Measurements from ENCODE around the gene LY6G6C.

LY6G6C gene, protein sequence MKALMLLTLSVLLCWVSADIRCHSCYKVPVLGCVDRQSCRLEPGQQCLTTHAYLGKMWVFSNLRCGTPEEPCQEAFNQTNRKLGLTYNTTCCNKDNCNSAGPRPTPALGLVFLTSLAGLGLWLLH
- total RNA-seq, result 0 to 0.19 (median 0) reads per million in 9 experiments

DNA sequence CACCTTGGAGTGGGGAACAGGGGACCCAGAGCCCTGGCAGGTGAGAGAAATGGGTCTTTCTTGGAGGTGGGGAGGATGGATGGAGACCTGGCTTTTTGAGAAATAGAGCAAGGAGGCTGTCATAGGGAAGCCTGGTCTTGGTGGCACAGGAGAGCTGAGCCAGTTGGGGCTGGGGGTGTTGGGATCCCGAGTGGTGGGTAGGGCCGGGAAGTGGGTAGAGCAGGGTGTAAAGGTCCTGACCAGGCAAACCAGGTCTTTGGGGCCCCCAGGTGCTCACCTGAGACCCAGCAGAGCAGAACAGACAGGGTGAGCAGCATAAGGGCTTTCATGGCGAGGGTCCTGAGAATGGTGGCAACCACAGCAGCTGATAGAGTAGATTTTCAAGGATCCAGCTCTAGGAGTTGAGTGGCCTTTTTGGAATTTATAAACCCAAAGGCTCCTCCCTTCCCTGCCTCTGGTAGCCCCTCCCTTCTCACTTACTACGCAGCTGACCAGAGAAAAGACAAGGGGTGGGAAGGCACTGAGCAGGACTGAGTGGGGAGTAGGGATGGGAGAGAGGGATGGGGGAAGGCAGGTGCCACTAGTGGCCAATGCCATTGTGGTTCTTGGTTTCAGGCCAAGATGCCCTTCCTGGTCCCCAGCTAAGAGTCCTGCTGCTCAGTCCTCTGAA lies at the start of gene LY6G6C:
TSS of gene LY6G6C (minus strand) at position 396 of the 670 bp plus-strand sequence. CDS start at position 329, 67 bp downstream.
- Mint-ChIP-seq H3K36me3 (ENCODE audit: insufficient read depth) (peaks cover 3% of the 10 kb centered on the region), H3K27ac (no peak within 1 kb of the TSS), H3K4me1 (ENCODE audit: low read depth in 2 of 2) (peaks cover 0 to 8% of the 10 kb centered on the region in 2 donors), H3K9me3 (no peaks in the 10 kb centered on the region), H3K27me3 (no peaks in the 10 kb centered on the region), H3K4me3 (no peak within 1 kb of the TSS)
- DNase-seq, result no peak
- no peak for ATAC-seq (replicated peaks)

DNA sequence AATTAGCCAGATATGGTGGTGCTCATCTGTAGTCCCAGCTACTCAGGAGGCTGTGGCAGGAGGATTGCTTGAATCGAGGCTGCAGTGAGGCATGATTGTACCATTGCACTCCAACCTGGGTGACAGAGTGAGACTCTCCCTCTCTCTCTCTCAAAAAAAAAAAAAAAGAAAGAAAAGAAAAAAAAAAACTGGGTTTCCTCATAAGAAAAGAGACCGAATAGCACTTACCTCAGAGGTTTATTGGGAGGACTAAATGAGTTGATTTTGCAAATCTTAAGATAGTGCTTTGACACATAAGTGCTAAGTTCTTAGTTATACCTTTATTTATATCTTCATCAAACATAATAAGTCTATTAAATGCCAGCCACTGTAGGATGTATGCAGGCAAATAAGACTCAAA lies 49.3 kb upstream of the LY6G6C start:
- ATAC-seq (replicated peaks), result no peak
- Mint-ChIP-seq H3K9me3 (no peaks in the 10 kb centered on the region), H3K36me3 (ENCODE audit: insufficient read depth) (peaks cover 8% of the 10 kb centered on the region), H3K4me1 (ENCODE audit: low read depth in 2 of 2) (peaks cover 24 to 26% of the 10 kb centered on the region in 2 donors), H3K27ac (no peak overlapping the region), H3K27me3 (no peaks in the 10 kb centered on the region), H3K4me3 (peak overlapping the region in 1 of 2 donors; percentile 31)
- DNase-seq, result no peak

DNA sequence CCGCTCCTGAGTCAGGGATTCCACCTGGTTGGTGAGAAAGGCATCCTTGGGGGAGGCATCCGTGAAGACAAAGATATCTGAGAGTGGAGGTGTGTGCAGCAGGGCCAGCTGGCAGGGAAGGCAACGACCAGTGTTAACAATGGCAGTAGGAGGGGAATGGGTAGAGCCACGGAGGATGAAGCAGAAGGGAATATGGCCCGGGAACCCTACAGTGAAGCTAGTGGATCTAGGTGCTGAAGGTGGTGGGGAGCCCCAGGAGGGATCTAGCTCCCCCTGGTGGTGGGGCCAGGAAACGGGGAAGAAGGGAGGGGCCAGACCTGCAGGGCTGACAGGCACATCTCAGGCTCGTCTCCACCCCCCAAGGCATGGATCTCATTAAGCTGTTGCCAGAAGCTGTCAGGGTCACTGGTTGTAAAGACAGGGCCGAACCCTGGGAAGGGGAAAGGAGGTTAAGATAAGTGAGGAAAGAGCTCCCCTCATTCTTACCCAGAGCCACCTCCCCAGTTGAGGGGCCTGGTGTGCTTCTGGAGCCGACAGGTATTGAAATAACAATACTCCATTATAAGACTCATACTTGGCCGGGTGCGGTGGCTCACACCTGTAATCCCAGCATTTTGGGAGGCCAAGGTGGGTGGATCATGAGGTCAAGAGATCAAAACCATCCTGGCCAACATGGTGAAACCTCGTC lies 48.3 kb upstream of the LY6G6C start:
- Mint-ChIP-seq H3K27ac (peak overlapping the region; percentile 73 to 89), H3K9me3 (no peaks in the 10 kb centered on the region), H3K4me3 (no peak overlapping the region), H3K36me3 (ENCODE audit: insufficient read depth) (peaks cover 8% of the 10 kb centered on the region), H3K4me1 (ENCODE audit: low read depth in 2 of 2) (peaks cover 18 to 21% of the 10 kb centered on the region in 2 donors), H3K27me3 (no peaks in the 10 kb centered on the region)
- peak; percentile 80 to 84 (median 82) for DNase-seq
- peak; percentile 82 for ATAC-seq (replicated peaks)

DNA sequence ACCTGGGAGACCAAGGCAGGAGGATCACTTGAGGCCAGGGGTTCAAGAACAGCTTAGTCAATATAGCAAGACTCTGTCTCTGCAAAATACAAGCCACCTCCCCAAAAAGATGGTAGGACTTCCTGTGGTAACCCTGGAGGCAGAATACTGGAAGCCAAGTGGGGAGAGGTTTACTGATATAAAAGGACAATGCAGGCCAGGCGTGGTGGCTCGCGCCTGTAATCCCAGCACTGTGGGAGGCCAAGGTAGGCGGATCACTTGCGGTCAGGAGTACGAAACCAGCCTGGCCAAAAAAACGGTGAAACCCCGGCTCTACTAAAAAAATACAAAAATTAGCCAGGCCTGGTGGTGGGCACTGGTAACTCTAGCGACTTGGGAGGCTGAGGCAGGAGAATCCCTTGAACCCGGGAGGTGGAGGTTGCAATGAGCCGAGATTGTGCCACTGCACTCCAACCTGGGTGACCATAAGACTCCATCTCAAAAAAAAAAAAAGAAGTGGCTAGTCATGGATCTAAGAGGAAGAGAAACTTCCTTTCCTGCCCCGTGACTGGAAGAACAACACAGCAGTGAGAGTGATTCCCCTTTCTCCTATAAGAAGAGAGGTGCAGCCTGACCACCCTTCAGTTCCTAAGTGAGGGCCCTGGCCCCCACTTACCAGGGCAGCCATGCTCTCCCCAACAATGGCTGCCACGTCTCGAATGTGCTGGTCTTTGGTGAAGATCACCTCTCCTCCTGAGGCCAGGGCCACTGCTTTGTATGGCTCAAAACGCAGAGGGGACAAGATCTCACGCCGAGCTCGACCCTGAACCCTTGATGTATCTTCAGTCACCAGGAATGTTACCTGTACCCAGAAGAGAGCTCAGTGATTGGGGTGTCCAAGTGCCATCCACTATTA lies 47.1 kb upstream of the LY6G6C start:
- Mint-ChIP-seq H3K27ac (no peak overlapping the region), H3K4me3 (no peak overlapping the region), H3K9me3 (no peaks in the 10 kb centered on the region), H3K27me3 (no peaks in the 10 kb centered on the region), H3K4me1 (ENCODE audit: low read depth in 2 of 2) (peaks cover 21 to 23% of the 10 kb centered on the region in 2 donors), H3K36me3 (ENCODE audit: insufficient read depth) (peaks cover 8% of the 10 kb centered on the region)
- no peak for DNase-seq
- ATAC-seq (replicated peaks), result no peak

DNA sequence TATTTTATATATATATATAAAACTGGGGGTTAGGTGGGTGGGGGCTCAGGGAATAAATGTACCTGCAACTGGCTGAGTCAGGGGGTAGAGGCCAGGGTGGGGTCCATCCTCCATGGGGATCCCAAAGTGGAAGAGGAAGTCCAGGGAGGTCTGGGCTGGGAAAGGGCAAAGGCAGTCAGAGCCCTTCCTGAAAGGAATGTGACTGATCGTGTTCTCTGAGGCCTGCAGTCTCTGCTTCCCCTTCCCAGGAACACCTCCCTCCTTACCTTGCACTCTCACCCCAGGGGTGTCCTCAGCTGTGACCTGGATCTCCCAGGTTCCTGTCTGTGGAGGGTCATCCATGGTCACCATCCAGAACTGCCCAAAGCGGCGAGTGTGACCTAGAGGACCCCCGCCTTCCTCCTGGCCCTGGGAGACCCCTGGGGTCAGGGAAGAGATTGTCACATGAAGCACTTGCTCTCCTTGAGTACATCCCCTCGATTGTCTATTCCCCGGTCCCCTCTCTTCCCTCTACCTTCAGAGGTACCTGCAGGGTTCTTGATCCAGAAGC lies 45.6 kb upstream of the LY6G6C start:
- H3K9me3 Mint-ChIP-seq, result no peaks in the 10 kb centered on the region
- ATAC-seq (replicated peaks) (no peak), DNase-seq (no peak)
- no peak overlapping the region for H3K4me3 Mint-ChIP-seq
- no peak overlapping the region for H3K27ac Mint-ChIP-seq
- no peaks in the 10 kb centered on the region for H3K27me3 Mint-ChIP-seq
- peaks cover 12 to 20% of the 10 kb centered on the region in 2 donors for H3K4me1 Mint-ChIP-seq (ENCODE audit: low read depth in 2 of 2)
- peaks cover 5% of the 10 kb centered on the region for H3K36me3 Mint-ChIP-seq (ENCODE audit: insufficient read depth)

DNA sequence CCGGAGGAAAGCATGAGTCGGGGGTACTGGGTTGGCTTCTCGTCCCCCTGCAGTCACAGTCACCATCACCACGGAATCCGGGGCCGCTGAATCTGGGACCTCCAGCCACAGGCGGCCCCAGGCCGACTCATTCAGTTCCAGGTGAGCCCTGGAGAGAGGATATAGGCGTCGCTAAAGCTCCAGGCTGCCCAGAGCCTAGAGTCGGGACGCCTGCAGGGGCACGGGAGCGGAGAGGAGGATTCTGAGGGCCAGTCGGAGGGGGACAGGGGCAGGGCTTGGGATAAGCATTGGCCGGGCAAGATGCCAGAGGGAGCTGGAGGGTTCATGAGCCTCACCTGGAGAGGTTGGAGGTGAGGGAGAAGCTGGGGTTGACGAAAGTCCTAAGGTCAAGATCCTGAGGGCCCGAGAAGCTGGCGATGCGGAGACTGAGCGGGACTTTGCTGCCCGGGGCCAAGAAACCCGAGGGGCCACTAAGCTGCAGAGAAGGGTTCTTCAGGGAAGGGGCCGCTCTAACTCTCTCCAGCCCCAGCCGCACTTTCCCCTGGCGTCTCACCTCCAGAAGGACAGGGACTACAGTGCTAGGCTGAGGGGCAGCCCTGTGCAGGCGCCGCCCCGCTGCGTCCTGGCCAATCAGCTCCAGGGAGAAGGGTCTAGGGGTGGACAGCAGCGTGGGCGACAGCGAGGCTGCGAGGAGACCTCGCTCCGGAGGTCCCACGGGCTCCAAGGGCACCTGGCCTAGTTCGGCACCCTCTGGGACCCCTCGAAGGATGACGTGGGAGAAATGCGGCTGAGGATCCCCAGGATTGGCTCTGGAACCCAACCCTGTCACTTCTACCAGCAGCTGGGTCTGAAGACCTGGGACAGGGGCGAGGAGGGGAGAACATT lies 44.6 kb upstream of the LY6G6C start:
- Mint-ChIP-seq H3K27me3 (no peaks in the 10 kb centered on the region), H3K9me3 (no peaks in the 10 kb centered on the region), H3K4me1 (ENCODE audit: low read depth in 2 of 2) (peaks cover 7 to 15% of the 10 kb centered on the region in 2 donors), H3K36me3 (ENCODE audit: insufficient read depth) (peaks cover 6% of the 10 kb centered on the region), H3K4me3 (no peak overlapping the region), H3K27ac (no peak overlapping the region)
- no peak for ATAC-seq (replicated peaks)
- no peak for DNase-seq

DNA sequence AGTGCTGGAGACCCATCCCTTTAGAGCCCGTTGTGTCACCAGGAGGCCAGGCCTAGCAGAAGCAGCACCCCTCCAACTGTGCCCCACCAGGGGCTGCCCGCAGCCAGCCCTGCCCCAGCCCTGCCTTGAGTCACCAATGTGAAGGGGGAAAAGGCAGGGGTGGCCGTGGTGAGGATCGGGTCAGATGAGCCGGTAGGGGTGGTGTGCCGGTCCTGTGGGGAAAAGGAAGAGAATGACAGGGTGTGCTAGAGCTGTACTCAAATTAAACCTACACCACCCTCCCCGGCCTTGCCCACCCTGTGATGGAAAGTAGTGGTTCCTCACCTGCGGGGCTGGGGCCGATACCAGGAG lies 44.0 kb upstream of the LY6G6C start:
- Mint-ChIP-seq H3K4me1 (ENCODE audit: low read depth in 2 of 2) (peaks cover 6 to 13% of the 10 kb centered on the region in 2 donors), H3K4me3 (no peak overlapping the region), H3K36me3 (ENCODE audit: insufficient read depth) (peaks cover 6% of the 10 kb centered on the region), H3K27me3 (no peaks in the 10 kb centered on the region), H3K27ac (peak overlapping the region in 1 of 2 donors; percentile 35), H3K9me3 (no peaks in the 10 kb centered on the region)
- no peak for DNase-seq
- ATAC-seq (replicated peaks), result no peak

DNA sequence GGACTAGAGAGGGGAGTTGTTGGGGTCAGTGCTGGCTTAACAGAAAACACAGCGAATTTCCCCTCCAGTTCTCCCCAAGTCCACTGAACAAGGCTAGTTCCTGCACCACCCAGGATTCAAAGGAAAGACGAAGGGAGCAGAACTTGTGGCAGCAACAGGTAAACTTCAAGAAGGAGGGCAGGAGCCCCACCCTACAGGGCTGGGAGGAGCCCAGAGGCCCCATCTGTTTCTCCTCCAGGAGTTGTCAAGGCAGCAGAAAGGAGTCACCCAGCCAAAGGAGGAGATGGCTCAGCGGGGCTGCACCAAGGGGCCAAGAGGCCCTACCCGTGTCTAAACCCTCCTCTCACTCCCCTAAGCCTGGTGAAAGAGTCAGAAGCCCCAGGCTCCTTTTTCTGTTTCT lies 42.7 kb upstream of the LY6G6C start:
- H3K4me3 Mint-ChIP-seq, result no peak overlapping the region
- DNase-seq (no peak), ATAC-seq (replicated peaks) (no peak)
- H3K27me3 Mint-ChIP-seq, result no peaks in the 10 kb centered on the region
- H3K27ac Mint-ChIP-seq, result peak overlapping the region in 1 of 2 donors; percentile 31
- H3K4me1 Mint-ChIP-seq (ENCODE audit: low read depth in 2 of 2), result peaks cover 0 to 7% of the 10 kb centered on the region in 2 donors
- H3K9me3 Mint-ChIP-seq, result no peaks in the 10 kb centered on the region
- peaks cover 4% of the 10 kb centered on the region for H3K36me3 Mint-ChIP-seq (ENCODE audit: insufficient read depth)

DNA sequence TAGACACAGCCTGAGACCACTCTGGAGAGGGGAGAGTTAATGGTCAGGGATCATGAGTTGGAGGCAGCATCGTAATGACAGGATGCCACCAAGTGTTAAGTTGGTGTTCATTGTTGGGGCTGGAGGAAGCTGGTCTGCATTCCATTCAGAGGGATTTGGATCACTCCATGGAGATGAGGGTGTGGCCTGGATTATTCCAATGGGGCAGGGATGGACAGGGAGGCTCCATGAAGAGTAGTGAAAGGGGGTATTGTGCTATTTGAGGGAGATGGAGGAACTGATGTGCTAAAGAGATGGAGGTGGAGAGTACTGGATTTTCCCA lies 42.0 kb upstream of the LY6G6C start:
- DNase-seq, result no peak
- peaks cover 4% of the 10 kb centered on the region for H3K36me3 Mint-ChIP-seq (ENCODE audit: insufficient read depth)
- peaks cover 0 to 7% of the 10 kb centered on the region in 2 donors for H3K4me1 Mint-ChIP-seq (ENCODE audit: low read depth in 2 of 2)
- H3K4me3 Mint-ChIP-seq, result no peak overlapping the region
- peak overlapping the region; percentile 31 to 83 for H3K27ac Mint-ChIP-seq
- ATAC-seq (replicated peaks), result no peak
- no peaks in the 10 kb centered on the region for H3K9me3 Mint-ChIP-seq
- no peaks in the 10 kb centered on the region for H3K27me3 Mint-ChIP-seq

DNA sequence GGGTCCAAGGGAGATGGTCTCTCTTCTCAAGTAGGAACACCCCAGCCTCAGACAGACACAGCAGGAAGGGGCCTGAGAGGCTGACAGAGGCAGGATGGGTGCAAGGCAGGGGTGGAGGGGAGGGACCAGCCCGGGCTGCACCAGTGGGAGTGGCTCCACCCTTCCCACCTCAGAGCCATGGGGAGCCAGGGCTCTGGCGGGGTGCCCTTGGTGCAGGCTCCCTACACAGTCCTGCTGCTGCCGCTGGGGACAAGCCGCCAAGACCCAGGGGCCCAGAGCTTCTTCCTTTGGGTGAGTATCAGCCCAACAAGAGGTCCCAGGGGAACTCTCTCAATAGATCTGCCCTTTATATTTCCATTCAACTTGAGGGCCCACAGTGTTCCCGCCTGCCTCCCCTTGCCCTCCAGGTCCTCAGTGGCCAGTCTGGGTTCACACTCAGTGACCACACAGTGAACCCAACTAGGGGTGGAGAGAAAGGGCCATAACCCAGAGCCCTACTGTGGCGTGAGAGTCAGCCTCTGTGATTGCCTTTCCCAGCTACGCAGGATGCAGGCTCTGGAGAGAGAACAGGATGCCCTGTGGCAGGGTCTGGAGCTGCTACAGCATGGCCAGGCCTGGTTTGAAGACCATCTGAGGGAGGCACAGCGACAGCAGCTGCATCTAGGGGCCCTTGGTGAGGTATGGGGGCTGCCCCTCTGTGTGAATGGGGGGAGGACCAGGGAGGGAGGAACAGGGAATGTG lies 41.5 kb upstream of the LY6G6C start:
- H3K36me3 Mint-ChIP-seq (ENCODE audit: insufficient read depth), result peaks cover 4% of the 10 kb centered on the region
- H3K27me3 Mint-ChIP-seq, result no peaks in the 10 kb centered on the region
- DNase-seq (no peak), ATAC-seq (replicated peaks) (no peak)
- peak overlapping the region; percentile 31 to 83 for H3K27ac Mint-ChIP-seq
- H3K9me3 Mint-ChIP-seq, result no peaks in the 10 kb centered on the region
- no peak overlapping the region for H3K4me3 Mint-ChIP-seq
- peaks cover 0 to 7% of the 10 kb centered on the region in 2 donors for H3K4me1 Mint-ChIP-seq (ENCODE audit: low read depth in 2 of 2)

DNA sequence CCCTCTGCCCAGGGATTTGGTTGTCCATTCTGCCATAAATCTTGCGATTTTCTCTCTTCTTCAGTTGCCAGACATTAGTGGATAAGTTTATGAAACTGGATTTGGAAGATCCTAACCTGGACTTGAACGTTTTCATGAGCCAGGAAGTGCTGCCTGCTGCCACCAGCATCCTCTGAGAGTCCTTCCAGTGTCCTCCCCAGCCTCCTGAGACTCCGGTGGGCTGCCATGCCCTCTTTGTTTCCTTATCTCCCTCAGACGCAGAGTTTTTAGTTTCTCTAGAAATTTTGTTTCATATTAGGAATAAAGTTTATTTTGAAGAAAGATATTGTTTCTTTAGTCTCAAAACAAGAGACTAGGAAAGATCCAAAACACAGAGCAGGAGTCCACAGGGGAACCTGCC lies 40.8 kb upstream of the LY6G6C start, which contains the start of gene SAPCD1:
TSS of gene SAPCD1 (plus strand) at position 301 of the 400 bp plus-strand sequence. CDS start 399 bp downstream, outside the sequence.
- no peak for ATAC-seq (replicated peaks)
- Mint-ChIP-seq H3K4me3 (no peak within 1 kb of the TSS), H3K4me1 (ENCODE audit: low read depth in 2 of 2) (peaks cover 0 to 7% of the 10 kb centered on the region in 2 donors), H3K36me3 (ENCODE audit: insufficient read depth) (peaks cover 4% of the 10 kb centered on the region), H3K27me3 (no peaks in the 10 kb centered on the region), H3K9me3 (no peaks in the 10 kb centered on the region), H3K27ac (peak within 1 kb of the TSS; percentile 59 to 83)
- no peak for DNase-seq

DNA sequence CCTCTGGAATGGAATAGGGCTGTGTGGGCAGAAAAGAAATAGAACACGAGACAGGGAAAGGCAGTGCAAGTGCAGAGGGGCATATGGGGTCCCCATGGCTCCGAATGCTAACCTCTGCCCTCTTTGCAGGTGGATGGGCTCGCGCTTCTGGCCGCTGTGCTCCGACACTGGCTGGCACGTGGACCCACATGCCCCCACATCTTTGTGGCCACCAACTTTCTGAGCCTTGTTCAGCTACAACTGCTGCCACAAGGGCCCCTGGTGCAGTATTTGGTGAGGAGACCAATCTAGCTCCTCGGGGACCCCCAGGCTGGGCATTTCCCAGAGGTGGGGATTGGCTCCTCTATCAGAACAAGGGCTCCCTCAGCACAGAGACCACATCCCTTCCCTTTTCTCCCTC lies 39.8 kb upstream of the LY6G6C start:
- Mint-ChIP-seq H3K4me1 (ENCODE audit: low read depth in 2 of 2) (peaks cover 0 to 7% of the 10 kb centered on the region in 2 donors), H3K27me3 (no peaks in the 10 kb centered on the region), H3K4me3 (no peak overlapping the region), H3K27ac (peak overlapping the region in 1 of 2 donors; percentile 59), H3K36me3 (ENCODE audit: insufficient read depth) (peaks cover 4% of the 10 kb centered on the region), H3K9me3 (no peaks in the 10 kb centered on the region)
- ATAC-seq (replicated peaks), result no peak
- no peak for DNase-seq
